SK-N-SH (cell line): ENCODE data around the gene CNTFR. TPM values are rescaled to one million over a fixed set of nuclear protein-coding genes. Genes with fewer than 3 reads are reported as not detected.
A peak's percentile ranks its signal among the peaks of the same experiment; 100 is the strongest.

ENCODE experiments used
- CTCF ChIA-PET: fragments of 300-600, 350-600 bp; formaldehyde crosslinking; extraction: SDS; loops from one replicate; lab custom pipeline; 2021; lab: Yijun Ruan, JAX
- POLR2A ChIA-PET: fragments of 350-600 bp; sonication (Branson Sonifier 250); formaldehyde crosslinking; extraction: SDS; loops from one replicate; lab custom pipeline; 2020; ENCODE audit warnings: antibody characterized with exemption, inconsistent platforms; lab: Yijun Ruan, JAX
- DNase-seq: peaks from one replicate; pipeline ENCODE4 v3.0.0; 2012
- H2AFZ ChIP-seq: fragments of 200-600 bp; sonication (generic); 2 replicates; pipeline ENCODE4 v1.8.1; 2016; ENCODE audit warnings: antibody characterized with exemption, mild to moderate bottlenecking, low read depth
- H3F3A ChIP-seq: fragments of 200-600 bp; sonication (generic); replicated peaks from 2 replicates; pipeline ENCODE3; 2016; ENCODE audit warnings: antibody characterized with exemption, mild to moderate bottlenecking; ENCODE audit not compliant: insufficient read depth
- H3K27ac ChIP-seq, 2 experiments: fragments of 200-500 bp in 1 of 2; fragments of 200-600 bp in 1 of 2; sonication (Bioruptor generic) in 1 of 2; sonication (generic), shearing (Covaris generic) in 1 of 2; 2 replicates each; pipeline versions ENCODE4 v1.5.1 to v1.6.1; 2014 to 2016; ENCODE audit warnings: low read depth in 2 of 2, inconsistent platforms in 1 of 2, low read length in 1 of 2, mild to moderate bottlenecking in 1 of 2, mixed read lengths in 1 of 2
- H3K27me3 ChIP-seq: fragments of 200-600 bp; sonication (generic), shearing (Covaris generic); 2 replicates; pipeline ENCODE4 v1.6.1; 2016; ENCODE audit warnings: mixed run types; ENCODE audit not compliant: insufficient read depth
- H3K36me3 ChIP-seq, 2 experiments: fragments of 200-500 bp in 1 of 2; fragments of 200-600 bp in 1 of 2; sonication (Bioruptor generic) in 1 of 2; sonication (generic) in 1 of 2; replicated peaks in 1 of 2; 2 replicates each; pipeline versions ENCODE3 to v1.5.1; 2014 to 2016; ENCODE audit warnings: low read length in 1 of 2, mild to moderate bottlenecking in 1 of 2; ENCODE audit not compliant: insufficient read depth in 2 of 2, control insufficient read depth in 1 of 2
- H3K4me1 ChIP-seq, 2 experiments: fragments of 200-500 bp in 1 of 2; fragments of 200-600 bp in 1 of 2; sonication (Bioruptor generic) in 1 of 2; sonication (generic), shearing (Covaris generic) in 1 of 2; 2 replicates each; pipeline versions ENCODE4 v1.5.1 to v1.6.1; 2014 to 2016; ENCODE audit warnings: low read depth in 1 of 2, low read length in 1 of 2, mixed run types in 1 of 2; ENCODE audit not compliant: insufficient read depth in 2 of 2, control insufficient read depth in 1 of 2
- H3K4me2 ChIP-seq: fragments of 200-600 bp; sonication (generic), shearing (Covaris generic); 2 replicates; pipeline ENCODE4 v1.6.1; 2017; ENCODE audit warnings: mixed run types
- H3K4me3 ChIP-seq, 2 experiments: fragments of 200-500 bp in 1 of 2; fragments of 200-600 bp in 1 of 2; sonication (Bioruptor generic) in 1 of 2; sonication (generic), shearing (Covaris generic) in 1 of 2; 2 replicates each; pipeline versions ENCODE4 v1.5.1 to v1.8.1; 2014 to 2016; ENCODE audit warnings: low read depth in 2 of 2, inconsistent platforms in 1 of 2, low read length in 1 of 2, mild to moderate bottlenecking in 1 of 2, mixed read lengths in 1 of 2, moderate library complexity in 1 of 2
- H3K79me2 ChIP-seq: fragments of 200-600 bp; sonication (generic); 2 replicates; pipeline ENCODE4 v1.8.1; 2017; ENCODE audit warnings: mild to moderate bottlenecking; ENCODE audit not compliant: insufficient read depth
- H3K9ac ChIP-seq: fragments of 200-600 bp; sonication (generic); 2 replicates; pipeline ENCODE4 v1.6.1; 2017; ENCODE audit warnings: mixed run types
- H3K9me2 ChIP-seq: fragments of 200-600 bp; sonication (generic); 2 replicates; pipeline ENCODE4 v1.6.1; 2017; ENCODE audit warnings: mixed run types
- H3K9me3 ChIP-seq: fragments of 200-600 bp; sonication (generic); 2 replicates; pipeline ENCODE4 v1.6.1; 2017; ENCODE audit warnings: mixed run types, mild to moderate bottlenecking, moderate library complexity
- H4K20me1 ChIP-seq: fragments of 200-600 bp; sonication (generic); 2 replicates; pipeline ENCODE4 v1.6.1; 2017; ENCODE audit warnings: mild to moderate bottlenecking, mixed run types; ENCODE audit not compliant: insufficient read depth
- MXI1 ChIP-seq: IDR thresholded peaks from 2 replicates; pipeline ENCODE4 v1.6.1; 2012; ENCODE audit warnings: mild to moderate bottlenecking, low read depth, low read length, improper control_type of control experiment
- NFIC ChIP-seq: IDR thresholded peaks from 2 replicates; pipeline ENCODE4 v1.4.0; 2012; ENCODE audit warnings: borderline replicate concordance
- PBX3 ChIP-seq: IDR thresholded peaks from 2 replicates; pipeline ENCODE4; 2012
- POLR2AphosphoS5 ChIP-seq: IDR thresholded peaks from 2 replicates; pipeline ENCODE4 v1.6.1; 2012; ENCODE audit warnings: low read depth, low read length
- SIN3A ChIP-seq: IDR thresholded peaks from 2 replicates; pipeline ENCODE4 v1.6.1; 2012; ENCODE audit warnings: low read depth, mild to moderate bottlenecking, low read length, moderate library complexity, borderline replicate concordance
- SMC3 ChIP-seq: IDR thresholded peaks from 2 replicates; pipeline ENCODE4 v1.6.1; 2012; ENCODE audit warnings: low read depth, low read length, improper control_type of control experiment
- TAF1 ChIP-seq: IDR thresholded peaks from 2 replicates; pipeline ENCODE4 v1.6.1; 2012; ENCODE audit warnings: low read depth, mild to moderate bottlenecking, low read length, moderate library complexity, borderline replicate concordance
- TEAD4 ChIP-seq: IDR thresholded peaks from 2 replicates; pipeline ENCODE4 v1.4.0; 2012; ENCODE audit warnings: mild to moderate bottlenecking, borderline replicate concordance; ENCODE audit not compliant: insufficient read depth
- YY1 ChIP-seq: IDR thresholded peaks from 2 replicates; pipeline ENCODE4 v1.4.0; 2012; ENCODE audit warnings: low read depth, mild to moderate bottlenecking
- WGBS: methylation state at CpG from one replicate; pipeline ENCODE4 v1.1.6; 2017; ENCODE audit warnings: low lambda C conversion rate; 5-methylcytosine and 5-hydroxymethylcytosine counted together
- polyA plus RNA-seq, 3 experiments: library from polyadenylated mRNA; depleted of rRNA; stranded (reverse); fragments of >200 nt; gene quantifications; 2 replicates each; pipeline ENCODE4 v1.2.3, GENCODE V29; 2012

The CNTFR gene
- polyA plus RNA-seq, 1 of the 3 experiments (the other 2 are of a cell fraction), result 1.8 TPM

GRCh38 chr9:34611811-34612787, 22.6 kb upstream of the CNTFR start, which contains the start of gene RPP25L:
RPP25L (minus strand) TSS chr9:34612097; CDS start chr9:34611296, 801 bp downstream.
- H3K27ac ChIP-seq, result peak within 1 kb of the TSS; percentile 73 to 75
- peak within 1 kb of the TSS; percentile 87 for H3K4me2 ChIP-seq
- H4K20me1 ChIP-seq, result no peaks in the 10 kb centered on the region
- 2% methylated on average over 31 of the region's 77 CpGs for WGBS
- peaks cover 11 to 21% of the 10 kb centered on the region in 2 experiments for H3K36me3 ChIP-seq
- peak within 1 kb of the TSS; percentile 91 for H2AFZ ChIP-seq
- TF ChIP-seq TEAD4 (no peak), PBX3 (peak; percentile 50; the same call in 1 of the 2 replicates), TAF1 (peak; percentile 64), YY1 (peak; percentile 86), SIN3A (0 out of 2 replicates have a peak, but pooled peaks have one; percentile 39), SMC3 (no peak), MXI1 (0 out of 2 replicates have a peak, but pooled peaks have one; percentile 34), POLR2AphosphoS5 (peak; percentile 94), NFIC (no peak)
- peak within 1 kb of the TSS; percentile 66 to 84 for H3K4me3 ChIP-seq
- ChIA-PET CTCF (interaction anchor here (0.6 to 8.8 kb wide), 15 partner anchors 9 to 165 kb away, joined by 3 to 256 read pairs (median 6); partner anchors contain the start of genes ARID3C and SIGMAR1), POLR2A (interaction anchor here (0.6 to 1.6 kb wide), 2 partner anchors 26 to 187 kb away, joined by 3 read pairs; no protein-coding TSS in a partner anchor)
- peaks cover 0 to 36% of the 10 kb centered on the region in 2 experiments; a peak in 1 of 4 replicates for H3K4me1 ChIP-seq
- H3K9me2 ChIP-seq, result no peaks in the 10 kb centered on the region
- H3K27me3 ChIP-seq, result no peaks in the 10 kb centered on the region
- no peaks in the 10 kb centered on the region for H3K9me3 ChIP-seq
- DNase-seq, result peak; percentile 93
- no peaks in the 10 kb centered on the region for H3F3A ChIP-seq
- peaks cover 10% of the 10 kb centered on the region; the same call in 1 of the 2 replicates for H3K79me2 ChIP-seq
- H3K9ac ChIP-seq, result peak within 1 kb of the TSS; percentile 84

GRCh38 chr9:34611251-34611810, 21.8 kb upstream of the CNTFR start:
- POLR2A ChIA-PET, result interaction anchor here (0.6 to 1.6 kb wide), 3 partner anchors 9 to 27 kb away, joined by 3 read pairs; partner anchors contain the start of genes DCTN3 and SIGMAR1

More at GRCh38 chr9:34611251-34611810, 21.8 kb upstream of the CNTFR start:
- CTCF ChIA-PET, result interaction anchor here (0.7 to 8.8 kb wide), 14 partner anchors 8 to 110 kb away, joined by 3 to 256 read pairs (median 6); partner anchors contain the start of genes ARID3C and SIGMAR1
- Histone ChIP-seq H3K4me3 (peak overlapping the region; percentile 66 to 84), H2AFZ (peak overlapping the region; percentile 91), H3K36me3 (peaks cover 6 to 13% of the 10 kb centered on the region in 2 experiments), H3K79me2 (peaks cover 10% of the 10 kb centered on the region; the same call in 1 of the 2 replicates), H3F3A (no peaks in the 10 kb centered on the region), H3K9ac (peak overlapping the region; percentile 84), H3K9me3 (no peaks in the 10 kb centered on the region), H3K4me2 (peak overlapping the region; percentile 87), H3K27ac (peak overlapping the region; percentile 43 to 73; a peak in 2 of 4 replicates), H4K20me1 (no peaks in the 10 kb centered on the region)
- no peak for DNase-seq
- WGBS, result 69% methylated on average over 7 of the region's 10 CpGs
- no peak for TF ChIP-seq TAF1
- TF ChIP-seq, all 33 proteins: peak for 0
- Histone ChIP-seq H3K4me1 (peaks cover 0 to 36% of the 10 kb centered on the region in 2 experiments; a peak in 1 of 4 replicates), H3K27me3 (no peaks in the 10 kb centered on the region), H3K9me2 (no peaks in the 10 kb centered on the region)
